Astrocyte (in vitro differentiated cells and primary cell): ENCODE measurements around the gene CYP2A13.

Source experiments
- EZH2 ChIP-seq: IDR thresholded peaks from 2 replicates; pipeline ENCODE4 v1.6.1; 2012; ENCODE audit warnings: mild to moderate bottlenecking, low read length, inconsistent platforms; ENCODE audit not compliant: insufficient read depth
- TF ChIP-seq, protein P1 (sequence below): IDR thresholded peaks from 2 replicates; pipeline ENCODE4 v1.5.1; 2011; ENCODE audit warnings: low read depth, mild to moderate bottlenecking, inconsistent platforms, low read length, moderate library complexity; ENCODE audit not compliant: insufficient read depth

DNA sequence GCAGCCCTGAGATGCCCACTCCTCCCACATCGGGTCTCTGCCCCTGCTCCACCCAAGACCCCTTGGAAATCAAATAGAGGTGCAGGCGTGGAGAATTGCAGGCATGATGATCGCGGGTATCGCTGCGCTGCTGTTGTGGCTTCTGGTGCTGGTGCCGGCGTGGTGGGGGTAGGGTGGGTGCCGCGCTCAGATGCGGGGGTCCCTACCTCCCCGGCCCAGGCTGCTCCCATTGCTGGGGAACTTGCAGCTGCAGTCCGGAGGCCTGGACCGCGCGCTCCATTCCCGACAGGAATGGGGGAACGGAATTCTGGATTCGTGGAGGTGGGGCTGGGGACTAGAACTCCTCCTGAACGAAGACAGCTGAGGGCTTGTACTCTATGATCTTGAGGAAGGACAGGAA, 46.4 kb downstream of the CYP2A13 start:
- TF ChIP-seq, protein P1, sequence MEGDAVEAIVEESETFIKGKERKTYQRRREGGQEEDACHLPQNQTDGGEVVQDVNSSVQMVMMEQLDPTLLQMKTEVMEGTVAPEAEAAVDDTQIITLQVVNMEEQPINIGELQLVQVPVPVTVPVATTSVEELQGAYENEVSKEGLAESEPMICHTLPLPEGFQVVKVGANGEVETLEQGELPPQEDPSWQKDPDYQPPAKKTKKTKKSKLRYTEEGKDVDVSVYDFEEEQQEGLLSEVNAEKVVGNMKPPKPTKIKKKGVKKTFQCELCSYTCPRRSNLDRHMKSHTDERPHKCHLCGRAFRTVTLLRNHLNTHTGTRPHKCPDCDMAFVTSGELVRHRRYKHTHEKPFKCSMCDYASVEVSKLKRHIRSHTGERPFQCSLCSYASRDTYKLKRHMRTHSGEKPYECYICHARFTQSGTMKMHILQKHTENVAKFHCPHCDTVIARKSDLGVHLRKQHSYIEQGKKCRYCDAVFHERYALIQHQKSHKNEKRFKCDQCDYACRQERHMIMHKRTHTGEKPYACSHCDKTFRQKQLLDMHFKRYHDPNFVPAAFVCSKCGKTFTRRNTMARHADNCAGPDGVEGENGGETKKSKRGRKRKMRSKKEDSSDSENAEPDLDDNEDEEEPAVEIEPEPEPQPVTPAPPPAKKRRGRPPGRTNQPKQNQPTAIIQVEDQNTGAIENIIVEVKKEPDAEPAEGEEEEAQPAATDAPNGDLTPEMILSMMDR: no peak
- no peak for TF ChIP-seq EZH2
